Fibroblast of lung (primary cell): ENCODE results near the gene UNC13C. TPM values are rescaled to one million over a fixed set of nuclear protein-coding genes. Genes with fewer than 3 reads are reported as not detected.

ENCODE experiments used
- DNase-seq, 2 donors: peaks; one replicate each; pipeline versions ENCODE4 v3.0.0 to v3.0.0-alpha.2; 2010; ENCODE audit warnings: low read depth in 2 of 2
- H2AFZ ChIP-seq: 2 replicates; pipeline ENCODE4 v1.5.1; 2012; ENCODE audit warnings: low read length, control low read depth, inconsistent platforms
- H3K27ac ChIP-seq: 2 replicates; pipeline ENCODE4 v1.5.1; 2011; ENCODE audit warnings: low read length, control low read depth; ENCODE audit not compliant: insufficient read depth
- H3K27me3 ChIP-seq: 2 replicates; pipeline ENCODE4 v1.5.1; 2011; ENCODE audit warnings: mild to moderate bottlenecking, low read length; ENCODE audit not compliant: control insufficient read depth, insufficient read depth
- H3K36me3 ChIP-seq: 2 replicates; pipeline ENCODE4 v1.5.1; 2011; ENCODE audit warnings: low read length; ENCODE audit not compliant: control insufficient read depth, insufficient read depth
- H3K4me1 ChIP-seq: 2 replicates; pipeline ENCODE4 v1.5.1; 2011; ENCODE audit warnings: low read length; ENCODE audit not compliant: control insufficient read depth, insufficient read depth; ENCODE audit errors: extremely low read depth
- H3K4me2 ChIP-seq: 2 replicates; pipeline ENCODE4 v1.5.1; 2011; ENCODE audit warnings: low read length, control low read depth; ENCODE audit not compliant: insufficient read depth; ENCODE audit errors: extremely low read depth
- H3K4me3 ChIP-seq, 4 experiments: fragments of 200-600 bp in 1 of 4; sonication (generic) in 1 of 4; replicated peaks in 1 of 4; 2 replicates each; pipeline ENCODE4 v1.5.1; 2011 to 2016; ENCODE audit warnings: low read length in 4 of 4, low read depth in 3 of 4, mild to moderate bottlenecking in 3 of 4, control low read depth in 2 of 4, inconsistent platforms in 1 of 4, mixed read lengths in 1 of 4; ENCODE audit not compliant: insufficient read depth in 1 of 4; ENCODE audit errors: control extremely low read depth in 1 of 4
- H3K79me2 ChIP-seq: 2 replicates; pipeline ENCODE4 v1.5.1; 2012; ENCODE audit warnings: mild to moderate bottlenecking, low read length, inconsistent platforms; ENCODE audit not compliant: control insufficient read depth, insufficient read depth
- H3K9ac ChIP-seq: 2 replicates; pipeline ENCODE4 v1.5.1; 2011; ENCODE audit warnings: mild to moderate bottlenecking, low read length, control low read depth; ENCODE audit not compliant: insufficient read depth
- H3K9me3 ChIP-seq: 2 replicates; pipeline ENCODE4 v1.5.1; 2012; ENCODE audit warnings: low read depth, low read length; ENCODE audit not compliant: control insufficient read depth, insufficient read depth
- H4K20me1 ChIP-seq: 2 replicates; pipeline ENCODE4 v1.5.1; 2011; ENCODE audit warnings: low read length; ENCODE audit not compliant: control insufficient read depth, insufficient read depth; ENCODE audit errors: extremely low read depth
- EZH2 ChIP-seq: IDR thresholded peaks from 2 replicates; pipeline ENCODE4 v1.5.1; 2012; ENCODE audit warnings: low read length, control low read depth, mild to moderate bottlenecking; ENCODE audit errors: missing control alignments
- polyA plus RNA-seq, 2 donors: library from polyadenylated mRNA; depleted of rRNA in 1 of 2; stranded (reverse) in 1 of 2; unstranded in 1 of 2; fragments of >200 nt; gene quantifications; 2 replicates each; pipeline ENCODE4 v1.2.1, GENCODE V29; 2011 to 2012; ENCODE audit warnings: missing spikeins in 1 of 2
- total RNA-seq: library from RNA; depleted of rRNA; stranded (reverse); fragments of >200 nt; gene quantifications from 2 replicates; pipeline ENCODE4 v1.2.1, GENCODE V29; 2014
- TF ChIP-seq, protein P1 (sequence below), 2 donors: IDR thresholded peaks in 1 of 2; conservative IDR thresholded peaks in 1 of 2; 1 replicate in 1 of 2; 2 replicates in 1 of 2; pipeline ENCODE4 v1.5.1; 2011 to 2012; ENCODE audit warnings: low read length in 2 of 2, control low read depth in 1 of 2, inconsistent platforms in 1 of 2, low read depth in 1 of 2, mild to moderate bottlenecking in 1 of 2

Gene UNC13C
- total and polyA plus RNA-seq, 2 donors (not counting 1 experiment from before 2014, with no cell fraction given), result not detected

DNA sequence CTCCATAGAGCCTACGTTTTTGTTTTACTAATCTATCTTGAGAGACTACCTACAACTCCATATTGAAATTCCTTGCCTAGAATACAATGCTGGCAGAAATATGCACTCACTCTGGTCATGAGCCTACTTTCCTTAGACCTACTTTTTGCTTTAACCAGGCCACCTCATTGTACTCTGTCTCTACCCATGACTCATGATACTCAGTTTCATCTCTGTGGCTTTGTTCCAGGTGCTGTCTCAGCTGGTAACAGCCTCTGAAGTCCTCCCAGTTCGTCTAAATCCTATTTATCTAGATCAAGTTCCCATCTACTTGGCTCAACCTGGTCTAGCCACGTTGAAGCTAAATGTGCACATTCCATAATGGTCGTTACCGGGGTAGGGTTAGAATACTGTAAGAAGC, 682.1 kb downstream of the UNC13C start:
- Histone ChIP-seq H3K4me1 (no peaks in the 10 kb centered on the region), H3K4me2 (no peak overlapping the region), H3K4me3 (no peak overlapping the region), H3K36me3 (no peaks in the 10 kb centered on the region), H3K9ac (no peak overlapping the region), H3K27me3 (no peaks in the 10 kb centered on the region), H2AFZ (no peak overlapping the region), H3K27ac (no peak overlapping the region), H3K79me2 (no peaks in the 10 kb centered on the region), H3K9me3 (no peaks in the 10 kb centered on the region), H4K20me1 (no peaks in the 10 kb centered on the region)
- no peak for TF ChIP-seq EZH2
- TF ChIP-seq, protein P1, sequence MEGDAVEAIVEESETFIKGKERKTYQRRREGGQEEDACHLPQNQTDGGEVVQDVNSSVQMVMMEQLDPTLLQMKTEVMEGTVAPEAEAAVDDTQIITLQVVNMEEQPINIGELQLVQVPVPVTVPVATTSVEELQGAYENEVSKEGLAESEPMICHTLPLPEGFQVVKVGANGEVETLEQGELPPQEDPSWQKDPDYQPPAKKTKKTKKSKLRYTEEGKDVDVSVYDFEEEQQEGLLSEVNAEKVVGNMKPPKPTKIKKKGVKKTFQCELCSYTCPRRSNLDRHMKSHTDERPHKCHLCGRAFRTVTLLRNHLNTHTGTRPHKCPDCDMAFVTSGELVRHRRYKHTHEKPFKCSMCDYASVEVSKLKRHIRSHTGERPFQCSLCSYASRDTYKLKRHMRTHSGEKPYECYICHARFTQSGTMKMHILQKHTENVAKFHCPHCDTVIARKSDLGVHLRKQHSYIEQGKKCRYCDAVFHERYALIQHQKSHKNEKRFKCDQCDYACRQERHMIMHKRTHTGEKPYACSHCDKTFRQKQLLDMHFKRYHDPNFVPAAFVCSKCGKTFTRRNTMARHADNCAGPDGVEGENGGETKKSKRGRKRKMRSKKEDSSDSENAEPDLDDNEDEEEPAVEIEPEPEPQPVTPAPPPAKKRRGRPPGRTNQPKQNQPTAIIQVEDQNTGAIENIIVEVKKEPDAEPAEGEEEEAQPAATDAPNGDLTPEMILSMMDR (conservative IDR thresholded peaks at IDR 0.05 in 1 of 2, IDR thresholded peaks at IDR 0.05 in 1 of 2; ENCODE audit: low read depth in 1 of 2, low read length in 2 of 2), result no peak
- DNase-seq, result no peak

DNA sequence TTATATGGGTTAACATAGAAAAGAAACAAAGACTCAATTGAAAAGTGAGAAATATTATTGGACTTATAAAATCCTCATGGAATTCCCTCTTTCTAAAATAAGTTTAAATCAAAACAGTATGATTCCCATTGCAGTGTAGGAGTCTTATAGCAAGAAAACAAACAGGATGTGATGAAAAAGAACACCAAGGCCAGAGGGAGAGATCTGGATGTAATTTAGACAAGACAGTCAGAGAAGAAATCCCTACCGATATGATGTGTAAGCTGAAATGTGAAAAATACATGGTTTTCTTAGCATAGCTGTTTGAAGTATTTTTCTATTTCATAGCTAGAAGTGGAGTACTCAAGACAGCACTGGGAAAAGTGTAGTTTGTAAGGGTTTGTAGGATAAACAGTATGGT, 697.0 kb downstream of the UNC13C start:
- DNase-seq, result no peak
- Histone ChIP-seq H3K27ac (no peak overlapping the region), H4K20me1 (no peaks in the 10 kb centered on the region), H3K4me2 (no peak overlapping the region), H3K9me3 (no peaks in the 10 kb centered on the region), H3K79me2 (no peaks in the 10 kb centered on the region), H2AFZ (no peak overlapping the region), H3K4me3 (no peak overlapping the region), H3K4me1 (no peaks in the 10 kb centered on the region), H3K27me3 (no peaks in the 10 kb centered on the region), H3K9ac (no peak overlapping the region), H3K36me3 (no peaks in the 10 kb centered on the region)
- TF ChIP-seq EZH2, result no peak
- TF ChIP-seq, protein P1 (conservative IDR thresholded peaks at IDR 0.05 in 1 of 2, IDR thresholded peaks at IDR 0.05 in 1 of 2; ENCODE audit: low read depth in 1 of 2, low read length in 2 of 2), result no peak

DNA sequence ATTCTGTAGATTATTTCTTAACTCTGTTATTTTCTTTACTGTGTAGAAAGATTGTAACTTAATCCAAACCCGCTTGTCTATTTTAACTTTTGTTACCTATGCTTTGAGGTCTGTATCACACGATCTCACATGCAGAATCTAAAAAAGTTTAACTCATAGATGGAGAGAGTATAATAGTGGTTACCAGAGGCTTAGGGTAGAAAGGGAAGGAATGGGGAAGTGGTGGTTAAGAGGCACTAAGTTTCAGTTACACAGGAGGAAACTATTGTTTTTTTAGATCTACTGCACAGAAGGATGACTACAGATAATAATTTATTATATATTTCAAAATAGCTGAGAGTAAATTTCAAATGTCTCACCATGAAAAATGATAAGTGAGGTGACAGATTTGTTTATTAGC, 703.3 kb downstream of the UNC13C start:
- Histone ChIP-seq H3K9me3 (no peaks in the 10 kb centered on the region), H3K4me2 (no peak overlapping the region), H3K4me3 (no peak overlapping the region), H3K36me3 (no peaks in the 10 kb centered on the region), H3K4me1 (no peaks in the 10 kb centered on the region), H4K20me1 (no peaks in the 10 kb centered on the region), H3K27me3 (no peaks in the 10 kb centered on the region), H3K79me2 (no peaks in the 10 kb centered on the region), H3K27ac (no peak overlapping the region), H3K9ac (no peak overlapping the region), H2AFZ (no peak overlapping the region)
- TF ChIP-seq, protein P1 (conservative IDR thresholded peaks at IDR 0.05 in 1 of 2, IDR thresholded peaks at IDR 0.05 in 1 of 2; ENCODE audit: low read depth in 1 of 2, low read length in 2 of 2), result no peak
- TF ChIP-seq EZH2, result no peak
- no peak for DNase-seq

Other genes with a start within 250 kb of the UNC13C start
- gene WDR72, start 218.8 kb upstream of the UNC13C start, total RNA-seq, result not detected in 2 replicates
- gene WDR72, start 218.8 kb upstream of the UNC13C start, polyA plus RNA-seq, result not detected in 2 replicates